Measurements from ENCODE around the gene LHFPL3.

- TF ChIP-seq CTCF (conservative IDR thresholded peaks at IDR 0.05; ENCODE audit: low read depth, low read length) (no peak), EZH2 (IDR thresholded peaks at IDR 0.05; ENCODE audit: borderline replicate concordance, low read depth, low read length, poor library complexity, severe bottlenecking) (no peak)
These were observed 159.2 kb downstream of the LHFPL3 start for GRCh38 chr7:104487642-104488041.

Measured in A673 (cell line).